ENCODE data around the gene C22orf31. TPM values are rescaled to one million over a fixed set of nuclear protein-coding genes. Genes with fewer than 3 reads are reported as not detected.

The C22orf31 gene
- polyA plus RNA-seq, 3 donors: not detected

DNA sequence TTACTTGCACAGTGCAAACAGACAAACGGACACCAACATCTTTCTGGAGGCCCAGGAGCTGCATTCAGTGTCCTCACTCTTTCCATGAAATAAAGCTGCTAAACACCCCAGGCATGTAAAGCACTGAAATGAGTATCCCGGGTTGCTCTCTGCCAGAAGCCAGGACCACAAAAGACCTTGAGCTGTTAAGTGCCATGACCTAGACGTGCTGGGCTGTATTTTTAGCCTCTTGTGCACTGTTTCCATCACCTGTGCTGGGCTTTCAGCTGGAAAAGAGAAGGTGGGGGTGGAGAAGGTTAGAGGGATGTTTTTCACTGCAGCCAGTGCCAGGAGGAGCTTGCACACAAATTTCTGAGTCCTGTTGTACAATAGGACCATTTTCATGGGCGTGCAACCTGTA lies 7.8 kb upstream of the C22orf31 start:
- no peaks in the 10 kb centered on the region for H4K20me1 ChIP-seq (ENCODE audit: insufficient read depth, low read length)
- peaks cover 0 to 13% of the 10 kb centered on the region in 2 donors for H3K9me3 ChIP-seq (replicated peaks in 1 of 2; ENCODE audit: control insufficient read depth in 1 of 2, insufficient read depth in 1 of 2, low read length in 2 of 2)
- WGBS (ENCODE audit: insufficient coverage): 83% methylated on average over 3 of the region's 4 CpGs
- no peaks in the 10 kb centered on the region for H3K79me2 ChIP-seq (ENCODE audit: insufficient read depth, low read length)
- no peak for DNase-seq
- Mint-ChIP-seq H3K9me3 (peaks cover 0 to 19% (median 11%) of the 10 kb centered on the region in 7 donors), H3K27me3 (ENCODE audit: low read depth in 3 of 3) (peaks cover 62 to 77% (median 77%) of the 10 kb centered on the region in 3 donors), H3K27ac (no peak overlapping the region), H3K4me1 (peaks cover 31% of the 10 kb centered on the region), H3K36me3 (peaks cover 3 to 8% of the 10 kb centered on the region in 2 donors), H3K4me3 (peak overlapping the region in 1 of 2 donors; percentile 82)
- no peak overlapping the region for H3K9ac ChIP-seq (ENCODE audit: insufficient read depth, low read length, poor library complexity, severe bottlenecking)
- no peak overlapping the region for H3K27ac ChIP-seq (ENCODE audit: low read depth in 1 of 2, low read length in 2 of 2)
- H3K4me3 ChIP-seq (replicated peaks in 1 of 3; ENCODE audit: low read depth in 2 of 3, low read length in 3 of 3): no peak overlapping the region
- H2AFZ ChIP-seq (ENCODE audit: insufficient read depth, low read depth, low read length, poor library complexity, severe bottlenecking): no peak overlapping the region
- H3K4me1 ChIP-seq (ENCODE audit: control insufficient read depth in 1 of 2, insufficient read depth in 2 of 2, low read length in 2 of 2): peaks cover 28 to 32% of the 10 kb centered on the region in 2 donors
- H3K4me2 ChIP-seq (replicated peaks; ENCODE audit: extremely low read depth, low read length, poor library complexity, severe bottlenecking): no peak overlapping the region
- H3K27me3 ChIP-seq (ENCODE audit: control insufficient read depth in 2 of 2, insufficient read depth in 2 of 2, low read length in 2 of 2): peaks cover 48 to 68% of the 10 kb centered on the region in 2 donors
- H3K36me3 ChIP-seq (replicated peaks in 1 of 2; ENCODE audit: control insufficient read depth in 1 of 2, insufficient read depth in 2 of 2, low read length in 2 of 2): no peaks in the 10 kb centered on the region
- TF ChIP-seq, protein P1, sequence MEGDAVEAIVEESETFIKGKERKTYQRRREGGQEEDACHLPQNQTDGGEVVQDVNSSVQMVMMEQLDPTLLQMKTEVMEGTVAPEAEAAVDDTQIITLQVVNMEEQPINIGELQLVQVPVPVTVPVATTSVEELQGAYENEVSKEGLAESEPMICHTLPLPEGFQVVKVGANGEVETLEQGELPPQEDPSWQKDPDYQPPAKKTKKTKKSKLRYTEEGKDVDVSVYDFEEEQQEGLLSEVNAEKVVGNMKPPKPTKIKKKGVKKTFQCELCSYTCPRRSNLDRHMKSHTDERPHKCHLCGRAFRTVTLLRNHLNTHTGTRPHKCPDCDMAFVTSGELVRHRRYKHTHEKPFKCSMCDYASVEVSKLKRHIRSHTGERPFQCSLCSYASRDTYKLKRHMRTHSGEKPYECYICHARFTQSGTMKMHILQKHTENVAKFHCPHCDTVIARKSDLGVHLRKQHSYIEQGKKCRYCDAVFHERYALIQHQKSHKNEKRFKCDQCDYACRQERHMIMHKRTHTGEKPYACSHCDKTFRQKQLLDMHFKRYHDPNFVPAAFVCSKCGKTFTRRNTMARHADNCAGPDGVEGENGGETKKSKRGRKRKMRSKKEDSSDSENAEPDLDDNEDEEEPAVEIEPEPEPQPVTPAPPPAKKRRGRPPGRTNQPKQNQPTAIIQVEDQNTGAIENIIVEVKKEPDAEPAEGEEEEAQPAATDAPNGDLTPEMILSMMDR (IDR thresholded peaks at IDR 0.05): no peak
- intact Hi-C loops (cut with micrococcal nuclease): no loop called here

DNA sequence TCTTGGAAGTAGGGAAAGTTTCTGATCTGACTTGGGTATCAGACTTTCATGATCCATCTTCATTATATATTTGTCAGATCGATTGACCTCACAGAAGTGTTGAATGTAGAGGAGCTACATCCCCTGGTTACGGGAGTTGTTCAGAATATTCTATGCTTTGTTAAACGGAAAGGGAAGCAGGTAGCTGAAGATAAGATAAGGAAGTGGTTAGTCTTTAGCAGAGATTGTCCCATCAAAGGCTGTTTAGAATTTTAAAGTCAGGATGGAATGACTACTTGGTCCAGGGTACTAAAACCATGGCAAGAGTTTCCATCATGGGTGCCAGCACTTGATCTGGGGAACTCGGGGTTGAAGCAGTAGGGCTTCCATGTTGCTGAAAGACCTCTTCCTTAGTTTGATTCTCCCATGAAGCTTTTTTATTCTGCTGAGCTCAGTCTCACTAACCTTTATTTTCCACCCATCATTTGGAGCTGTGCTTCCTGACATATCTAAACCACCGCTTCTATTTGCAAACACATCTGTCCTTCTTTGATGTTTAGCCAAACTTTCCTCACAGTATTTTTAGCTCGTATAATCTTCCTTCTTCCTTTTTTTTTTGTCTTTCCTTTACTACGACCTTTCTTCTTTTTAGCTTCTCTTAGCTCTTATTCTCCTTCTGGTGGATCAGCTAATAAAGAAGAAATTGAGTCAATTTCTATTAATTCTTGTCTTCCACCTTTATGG lies 4.0 kb upstream of the C22orf31 start:
- DNase-seq: no peak
- H3K9me3 Mint-ChIP-seq: peaks cover 0 to 3% (median 2%) of the 10 kb centered on the region in 7 donors
- 20% methylated on average over 5 of the region's 7 CpGs for WGBS (ENCODE audit: insufficient coverage)
- TF ChIP-seq, protein P1 (IDR thresholded peaks at IDR 0.05): no peak
- peaks cover 20 to 57% of the 10 kb centered on the region in 2 donors for H3K27me3 ChIP-seq (ENCODE audit: control insufficient read depth in 2 of 2, insufficient read depth in 2 of 2, low read length in 2 of 2)
- peaks cover 7% of the 10 kb centered on the region for H3K4me1 Mint-ChIP-seq
- H3K4me3 ChIP-seq (replicated peaks in 1 of 3; ENCODE audit: low read depth in 2 of 3, low read length in 3 of 3): no peak overlapping the region
- no peaks in the 10 kb centered on the region for H4K20me1 ChIP-seq (ENCODE audit: insufficient read depth, low read length)
- intact Hi-C loops (cut with micrococcal nuclease): no loop called here
- H3K4me3 Mint-ChIP-seq: peak overlapping the region in 1 of 2 donors; percentile 58
- no peak overlapping the region for H3K9ac ChIP-seq (ENCODE audit: insufficient read depth, low read length, poor library complexity, severe bottlenecking)
- H3K4me1 ChIP-seq (ENCODE audit: control insufficient read depth in 1 of 2, insufficient read depth in 2 of 2, low read length in 2 of 2): no peaks in the 10 kb centered on the region
- H3K79me2 ChIP-seq (ENCODE audit: insufficient read depth, low read length): no peaks in the 10 kb centered on the region
- H3K36me3 Mint-ChIP-seq: peaks cover 0 to under 1% of the 10 kb centered on the region in 2 donors
- peaks cover 59 to 78% (median 76%) of the 10 kb centered on the region in 3 donors for H3K27me3 Mint-ChIP-seq (ENCODE audit: low read depth in 3 of 3)
- no peaks in the 10 kb centered on the region for H3K9me3 ChIP-seq (replicated peaks in 1 of 2; ENCODE audit: control insufficient read depth in 1 of 2, insufficient read depth in 1 of 2, low read length in 2 of 2)
- no peaks in the 10 kb centered on the region for H3K36me3 ChIP-seq (replicated peaks in 1 of 2; ENCODE audit: control insufficient read depth in 1 of 2, insufficient read depth in 2 of 2, low read length in 2 of 2)
- H3K27ac Mint-ChIP-seq: no peak overlapping the region
- no peak overlapping the region for H3K4me2 ChIP-seq (replicated peaks; ENCODE audit: extremely low read depth, low read length, poor library complexity, severe bottlenecking)
- H2AFZ ChIP-seq (ENCODE audit: insufficient read depth, low read depth, low read length, poor library complexity, severe bottlenecking): no peak overlapping the region
- no peak overlapping the region for H3K27ac ChIP-seq (ENCODE audit: low read depth in 1 of 2, low read length in 2 of 2)

All from CD14-positive monocyte (primary cell).